IPS-20b (cell line): ENCODE data around the gene ESRRA.
A peak's percentile ranks its signal among the peaks of the same experiment; 100 is the strongest.

ENCODE experiments used
- H3K27ac ChIP-seq: one replicate; pipeline ENCODE4 v1.5.1; 2013; ENCODE audit warnings: low read length
- H3K27me3 ChIP-seq: 2 replicates; pipeline ENCODE4 v1.6.1; 2013; ENCODE audit warnings: mild to moderate bottlenecking, low read length, inconsistent platforms; ENCODE audit not compliant: insufficient read depth
- H3K36me3 ChIP-seq: 2 replicates; pipeline ENCODE4 v1.6.1; 2013; ENCODE audit warnings: low read depth, mild to moderate bottlenecking, inconsistent platforms, low read length, moderate library complexity; ENCODE audit not compliant: insufficient read depth
- H3K4me1 ChIP-seq: 2 replicates; pipeline ENCODE4 v1.6.1; 2013; ENCODE audit warnings: mild to moderate bottlenecking, control low read depth, inconsistent platforms, low read length, moderate library complexity; ENCODE audit not compliant: insufficient read depth
- H3K4me3 ChIP-seq: 2 replicates; pipeline ENCODE4 v1.5.1; 2013; ENCODE audit warnings: mild to moderate bottlenecking, low read length, inconsistent platforms
- H3K9ac ChIP-seq: 2 replicates; pipeline ENCODE4 v1.6.1; 2013; ENCODE audit warnings: low read depth, mild to moderate bottlenecking, inconsistent platforms, low read length, moderate library complexity
- H3K9me3 ChIP-seq: 2 replicates; pipeline ENCODE4 v1.6.1; 2013; ENCODE audit warnings: mild to moderate bottlenecking, low read depth, low read length, inconsistent platforms; ENCODE audit not compliant: insufficient read depth

Gene ESRRA

GRCh38 chr11:64305075-64305690 lies at the start of gene ESRRA:
ESRRA (plus strand) TSS chr11:64305524; CDS start chr11:64307180, 1,656 bp downstream.
- Histone ChIP-seq H3K4me1 (peaks cover 11% of the 10 kb centered on the region; the same call in 1 of the 2 replicates), H3K9ac (peak within 1 kb of the TSS; percentile 96)

GRCh38 chr11:64256300-64256699 lies 49.0 kb upstream of the ESRRA start:
- H3K4me3 ChIP-seq = no peak overlapping the region
- no peaks in the 10 kb centered on the region for H3K4me1 ChIP-seq
- H3K27me3 ChIP-seq = no peaks in the 10 kb centered on the region
- H3K36me3 ChIP-seq = peaks cover 57% of the 10 kb centered on the region
- H3K9ac ChIP-seq = no peak overlapping the region
- H3K27ac ChIP-seq = no peak overlapping the region
- no peaks in the 10 kb centered on the region for H3K9me3 ChIP-seq

More at GRCh38 chr11:64305075-64305690, at the start of gene ESRRA:
- Histone ChIP-seq H3K9me3 (no peaks in the 10 kb centered on the region), H3K27me3 (peaks cover 25% of the 10 kb centered on the region), H3K36me3 (peaks cover 5% of the 10 kb centered on the region; the same call in 1 of the 2 replicates), H3K27ac (peak within 1 kb of the TSS; percentile 95), H3K4me3 (peak within 1 kb of the TSS; percentile 92)

- peaks cover 77% of the 10 kb centered on the region for H3K36me3 ChIP-seq
- H3K27me3 ChIP-seq = no peaks in the 10 kb centered on the region
- no peak overlapping the region for H3K9ac ChIP-seq
- no peaks in the 10 kb centered on the region for H3K9me3 ChIP-seq
- H3K4me3 ChIP-seq = no peak overlapping the region
- peaks cover 1% of the 10 kb centered on the region; the same call in 1 of the 2 replicates for H3K4me1 ChIP-seq
- no peak overlapping the region for H3K27ac ChIP-seq
Observed at GRCh38 chr11:64258356-64258755, 47.0 kb upstream of the ESRRA start.

GRCh38 chr11:64258946-64259532 lies 46.3 kb upstream of the ESRRA start:
- Histone ChIP-seq H3K27ac (no peak overlapping the region), H3K27me3 (no peaks in the 10 kb centered on the region), H3K9ac (no peak overlapping the region), H3K36me3 (peaks cover 84% of the 10 kb centered on the region), H3K4me1 (peaks cover 3% of the 10 kb centered on the region; the same call in 1 of the 2 replicates), H3K4me3 (no peak overlapping the region), H3K9me3 (no peaks in the 10 kb centered on the region)

- Histone ChIP-seq H3K36me3 (peaks cover 88% of the 10 kb centered on the region), H3K9ac (no peak overlapping the region), H3K4me3 (no peak overlapping the region), H3K27me3 (no peaks in the 10 kb centered on the region), H3K9me3 (no peaks in the 10 kb centered on the region), H3K4me1 (peaks cover 3% of the 10 kb centered on the region; the same call in 1 of the 2 replicates), H3K27ac (no peak overlapping the region)
Observed at GRCh38 chr11:64259533-64260067, 45.7 kb upstream of the ESRRA start.

GRCh38 chr11:64260147-64260708 lies 45.1 kb upstream of the ESRRA start:
- H3K27me3 ChIP-seq = no peaks in the 10 kb centered on the region
- no peaks in the 10 kb centered on the region for H3K9me3 ChIP-seq
- no peak overlapping the region for H3K9ac ChIP-seq
- peaks cover 3% of the 10 kb centered on the region; the same call in 1 of the 2 replicates for H3K4me1 ChIP-seq
- H3K36me3 ChIP-seq = peaks cover 85% of the 10 kb centered on the region
- H3K27ac ChIP-seq = no peak overlapping the region
- no peak overlapping the region for H3K4me3 ChIP-seq

- H3K27me3 ChIP-seq = no peaks in the 10 kb centered on the region
- no peak overlapping the region for H3K27ac ChIP-seq
- H3K4me1 ChIP-seq = peaks cover 3% of the 10 kb centered on the region; the same call in 1 of the 2 replicates
- no peak overlapping the region for H3K9ac ChIP-seq
- peaks cover 85% of the 10 kb centered on the region for H3K36me3 ChIP-seq
- no peak overlapping the region for H3K4me3 ChIP-seq
- H3K9me3 ChIP-seq = no peaks in the 10 kb centered on the region
Observed at GRCh38 chr11:64261556-64262080, 43.7 kb upstream of the ESRRA start.

- H3K9ac ChIP-seq = no peak overlapping the region
- H3K9me3 ChIP-seq = no peaks in the 10 kb centered on the region
- H3K36me3 ChIP-seq = peaks cover 89% of the 10 kb centered on the region
- no peak overlapping the region for H3K4me3 ChIP-seq
- no peak overlapping the region for H3K27ac ChIP-seq
- peaks cover 3% of the 10 kb centered on the region; the same call in 1 of the 2 replicates for H3K4me1 ChIP-seq
- no peaks in the 10 kb centered on the region for H3K27me3 ChIP-seq
Observed at GRCh38 chr11:64262271-64263002, 42.9 kb upstream of the ESRRA start.

- no peaks in the 10 kb centered on the region for H3K27me3 ChIP-seq
- no peak overlapping the region for H3K9ac ChIP-seq
- H3K36me3 ChIP-seq = peaks cover 86% of the 10 kb centered on the region
- H3K27ac ChIP-seq = no peak overlapping the region
- H3K9me3 ChIP-seq = no peaks in the 10 kb centered on the region
- no peak overlapping the region for H3K4me3 ChIP-seq
- peaks cover 3% of the 10 kb centered on the region; the same call in 1 of the 2 replicates for H3K4me1 ChIP-seq
Observed at GRCh38 chr11:64263021-64263946, 42.0 kb upstream of the ESRRA start.

GRCh38 chr11:64263947-64264317 lies 41.4 kb upstream of the ESRRA start:
- Histone ChIP-seq H3K36me3 (peaks cover 80% of the 10 kb centered on the region), H3K9ac (no peak overlapping the region), H3K27ac (no peak overlapping the region), H3K9me3 (no peaks in the 10 kb centered on the region), H3K4me1 (peaks cover 6% of the 10 kb centered on the region), H3K27me3 (no peaks in the 10 kb centered on the region), H3K4me3 (no peak overlapping the region)
